Measurements from ENCODE around the gene LONP2. TPM values are rescaled to one million over a fixed set of nuclear protein-coding genes. Genes with fewer than 3 reads are reported as not detected.

The LONP2 gene
- total RNA-seq, 1 donor from 2014 or later, result 30.6 TPM

GRCh38 chr16:48342591-48342990 is 98.5 kb downstream of the LONP2 start:
- Histone ChIP-seq H3K9me3 (ENCODE audit: low read depth) (no peaks in the 10 kb centered on the region), H3K79me2 (ENCODE audit: low read depth) (no peaks in the 10 kb centered on the region), H2AFZ (replicated peaks) (no peak overlapping the region), H3K36me3 (no peaks in the 10 kb centered on the region), H3F3A (ENCODE audit: low read depth) (no peaks in the 10 kb centered on the region), H3K4me1 (no peaks in the 10 kb centered on the region), H3K4me3 (no peak overlapping the region), H3K4me2 (no peak overlapping the region), H3K27me3 (no peaks in the 10 kb centered on the region), H4K20me1 (ENCODE audit: low read depth) (no peaks in the 10 kb centered on the region), H3K9ac (no peak overlapping the region), H3K27ac (no peak overlapping the region)
- Mint-ChIP-seq H3K9me3 (no peaks in the 10 kb centered on the region), H3K4me3 (no peak overlapping the region), H3K27me3 (ENCODE audit: insufficient read depth, low read depth) (no peaks in the 10 kb centered on the region), H3K36me3 (peaks cover 19% of the 10 kb centered on the region), H3K27ac (no peak overlapping the region), H3K4me1 (no peaks in the 10 kb centered on the region)
- TF ChIP-seq EZH2phosphoT487 (IDR thresholded peaks at IDR 0.05) (no peak), EZH2 (IDR thresholded peaks at IDR 0.05) (no peak), CTCF (IDR thresholded peaks at IDR 0.05) (no peak)
- no peak for DNase-seq (ENCODE audit: low spot score)

DNA sequence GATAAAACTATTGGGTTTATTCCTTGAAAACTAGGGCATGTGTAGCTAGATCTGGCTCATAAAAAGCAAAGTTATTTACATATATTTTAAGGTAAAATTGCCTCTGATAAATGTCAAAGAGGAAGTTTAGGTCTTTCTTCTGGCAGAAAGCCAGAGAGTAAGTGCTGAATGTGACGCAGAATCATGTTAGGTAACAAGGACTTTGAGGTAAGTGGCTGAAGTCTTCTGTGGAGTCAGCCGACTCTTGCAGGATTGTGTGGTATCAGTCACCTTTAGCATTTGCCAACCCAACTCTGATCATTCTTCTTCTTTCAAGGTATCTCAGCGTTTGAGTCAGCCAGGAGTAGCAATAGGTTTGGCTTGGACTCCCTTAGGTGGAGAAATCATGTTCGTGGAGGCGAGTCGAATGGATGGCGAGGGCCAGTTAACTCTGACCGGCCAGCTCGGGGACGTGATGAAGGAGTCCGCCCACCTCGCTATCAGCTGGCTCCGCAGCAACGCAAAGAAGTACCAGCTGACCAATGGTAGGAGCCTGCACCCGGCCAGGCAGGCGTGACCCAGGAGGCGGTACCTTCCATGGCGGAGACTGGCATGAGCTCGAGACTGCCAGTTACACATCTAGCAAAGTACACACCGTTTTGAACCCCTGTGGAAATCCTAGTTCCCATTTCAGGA is 103.2 kb downstream of the LONP2 start:
- H4K20me1 ChIP-seq (ENCODE audit: low read depth), result no peaks in the 10 kb centered on the region
- H2AFZ ChIP-seq (replicated peaks), result no peak overlapping the region
- H3K27ac Mint-ChIP-seq, result no peak overlapping the region
- H3K9me3 Mint-ChIP-seq, result no peaks in the 10 kb centered on the region
- TF ChIP-seq EZH2 (IDR thresholded peaks at IDR 0.05) (no peak), EZH2phosphoT487 (IDR thresholded peaks at IDR 0.05) (no peak)
- H3K36me3 ChIP-seq, result no peaks in the 10 kb centered on the region
- H3K36me3 Mint-ChIP-seq, result peaks cover 20% of the 10 kb centered on the region
- H3K4me1 ChIP-seq, result no peaks in the 10 kb centered on the region
- H3K9me3 ChIP-seq (ENCODE audit: low read depth), result no peaks in the 10 kb centered on the region
- H3K79me2 ChIP-seq (ENCODE audit: low read depth), result peaks cover 5% of the 10 kb centered on the region
- H3K4me3 ChIP-seq, result no peak overlapping the region
- no peak for DNase-seq (ENCODE audit: low spot score)
- no peak overlapping the region for H3K4me2 ChIP-seq
- H3F3A ChIP-seq (ENCODE audit: low read depth), result no peaks in the 10 kb centered on the region
- H3K27me3 Mint-ChIP-seq (ENCODE audit: insufficient read depth, low read depth), result no peaks in the 10 kb centered on the region
- no peaks in the 10 kb centered on the region for H3K27me3 ChIP-seq
- H3K4me1 Mint-ChIP-seq, result peaks cover 6% of the 10 kb centered on the region
- H3K27ac ChIP-seq, result no peak overlapping the region
- H3K9ac ChIP-seq, result no peak overlapping the region
- no peak overlapping the region for H3K4me3 Mint-ChIP-seq

GRCh38 chr16:48347980-48348379 is 103.9 kb downstream of the LONP2 start:
- Histone ChIP-seq H3K27ac (no peak overlapping the region), H3K4me1 (no peaks in the 10 kb centered on the region), H3K27me3 (no peaks in the 10 kb centered on the region), H3K4me2 (no peak overlapping the region), H2AFZ (replicated peaks) (no peak overlapping the region), H3F3A (ENCODE audit: low read depth) (no peaks in the 10 kb centered on the region), H3K9me3 (ENCODE audit: low read depth) (no peaks in the 10 kb centered on the region), H4K20me1 (ENCODE audit: low read depth) (no peaks in the 10 kb centered on the region), H3K4me3 (no peak overlapping the region), H3K9ac (no peak overlapping the region), H3K79me2 (ENCODE audit: low read depth) (peaks cover 9% of the 10 kb centered on the region), H3K36me3 (no peaks in the 10 kb centered on the region)
- H3K9me3 Mint-ChIP-seq, result no peaks in the 10 kb centered on the region
- H3K4me3 Mint-ChIP-seq, result no peak overlapping the region
- DNase-seq (ENCODE audit: low spot score), result no peak
- no peaks in the 10 kb centered on the region for H3K27me3 Mint-ChIP-seq (ENCODE audit: insufficient read depth, low read depth)
- peaks cover 20% of the 10 kb centered on the region for H3K36me3 Mint-ChIP-seq
- peaks cover 6% of the 10 kb centered on the region for H3K4me1 Mint-ChIP-seq
- H3K27ac Mint-ChIP-seq, result no peak overlapping the region
- TF ChIP-seq EZH2 (IDR thresholded peaks at IDR 0.05) (no peak), CTCF (IDR thresholded peaks at IDR 0.05) (no peak), EZH2phosphoT487 (IDR thresholded peaks at IDR 0.05) (no peak)

DNA sequence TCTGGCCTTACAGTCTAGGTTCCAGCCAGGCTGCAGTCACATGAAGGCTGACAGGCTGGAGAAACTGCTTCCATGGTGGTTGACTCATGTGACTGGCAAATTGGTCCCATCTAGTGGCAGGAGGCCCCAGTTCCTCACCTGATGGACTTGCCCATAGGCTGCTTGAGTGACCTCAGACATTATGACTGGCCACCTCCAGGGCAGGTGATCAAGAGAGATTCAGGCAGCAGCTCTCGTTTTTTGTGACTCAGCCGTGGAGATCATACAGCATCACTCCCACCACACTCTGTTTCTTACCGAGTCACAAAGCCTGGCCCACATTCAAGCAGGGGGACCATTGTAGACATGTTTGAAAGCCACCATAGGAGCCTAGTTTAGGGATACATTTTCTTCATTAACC is 106.6 kb downstream of the LONP2 start:
- H3K9me3 ChIP-seq (ENCODE audit: low read depth), result no peaks in the 10 kb centered on the region
- H3K36me3 ChIP-seq, result no peaks in the 10 kb centered on the region
- no peaks in the 10 kb centered on the region for H3K27me3 ChIP-seq
- no peak overlapping the region for H3K27ac ChIP-seq
- H3K4me1 ChIP-seq, result no peaks in the 10 kb centered on the region
- H3F3A ChIP-seq (ENCODE audit: low read depth), result no peaks in the 10 kb centered on the region
- TF ChIP-seq CTCF (IDR thresholded peaks at IDR 0.05) (no peak), EZH2 (IDR thresholded peaks at IDR 0.05) (no peak), EZH2phosphoT487 (IDR thresholded peaks at IDR 0.05) (no peak)
- no peak overlapping the region for H2AFZ ChIP-seq (replicated peaks)
- peaks cover 5% of the 10 kb centered on the region for H4K20me1 ChIP-seq (ENCODE audit: low read depth)
- Mint-ChIP-seq H3K27me3 (ENCODE audit: insufficient read depth, low read depth) (no peaks in the 10 kb centered on the region), H3K4me1 (peaks cover 10% of the 10 kb centered on the region), H3K27ac (no peak overlapping the region), H3K4me3 (no peak overlapping the region), H3K36me3 (peaks cover 33% of the 10 kb centered on the region), H3K9me3 (peaks cover 4% of the 10 kb centered on the region)
- H3K4me2 ChIP-seq, result no peak overlapping the region
- H3K9ac ChIP-seq, result no peak overlapping the region
- no peak overlapping the region for H3K4me3 ChIP-seq
- DNase-seq (ENCODE audit: low spot score), result no peak
- peaks cover 23% of the 10 kb centered on the region for H3K79me2 ChIP-seq (ENCODE audit: low read depth)

Data from neural progenitor cell (in vitro differentiated cells).